PC-9 (cell line): ENCODE results near the gene CARNS1. TPM values are rescaled to one million over a fixed set of nuclear protein-coding genes. Genes with fewer than 3 reads are reported as not detected.

Source experiments
- BruUV-seq: library from RNA; stranded (reverse); fragments of 400-500 nt; replicated peaks from 2 replicates; lab custom pipeline; 2021; lab: Mats Ljungman, UMichigan
- CTCF ChIA-PET: fragments of 300-600 bp; sonication (Branson Sonifier 250); formaldehyde crosslinking; loops from one replicate; lab custom pipeline; 2022; ENCODE audit warnings: antibody characterized with exemption; lab: Charles Lee
- POLR2A ChIA-PET: fragments of 300-600 bp; sonication (Branson Sonifier 250); formaldehyde crosslinking; loops from one replicate; lab custom pipeline; 2022; ENCODE audit warnings: antibody characterized with exemption; ENCODE audit not compliant: unreplicated experiment; lab: Charles Lee
- DNase-seq, 2 experiments: peaks; one replicate each; pipeline versions ENCODE4 v3.0.0 to v3.0.0-alpha.2; 2015 to 2022; ENCODE audit warnings: mixed read lengths in 1 of 2
- H2AFZ ChIP-seq: fragments of 200-600 bp; sonication (generic); 2 replicates; pipeline ENCODE4 v1.8.1; 2017; ENCODE audit warnings: antibody characterized with exemption
- H3F3A ChIP-seq: fragments of 200-600 bp; sonication (generic); 2 replicates; pipeline ENCODE4 v1.8.1; 2017; ENCODE audit warnings: antibody characterized with exemption, mild to moderate bottlenecking, low read depth; ENCODE audit not compliant: insufficient read depth
- H3K27ac ChIP-seq: fragments of 200-600 bp; sonication (generic); 2 replicates; pipeline ENCODE4 v1.6.1; 2016; ENCODE audit warnings: mixed run types
- H3K27me3 ChIP-seq: fragments of 200-600 bp; sonication (generic); 2 replicates; pipeline ENCODE4 v1.6.1; 2016; ENCODE audit warnings: low read depth, mixed run types; ENCODE audit not compliant: insufficient read depth
- H3K36me3 ChIP-seq: fragments of 200-600 bp; sonication (generic); 2 replicates; pipeline ENCODE4 v1.6.1; 2016; ENCODE audit warnings: low read depth, mixed run types
- H3K4me1 ChIP-seq: fragments of 200-600 bp; sonication (generic); replicated peaks from 2 replicates; pipeline ENCODE4 v1.6.1; 2016; ENCODE audit warnings: mixed run types; ENCODE audit not compliant: insufficient read depth
- H3K4me2 ChIP-seq: fragments of 200-600 bp; sonication (generic); 2 replicates; pipeline ENCODE4 v1.6.1; 2017; ENCODE audit warnings: mixed run types
- H3K4me3 ChIP-seq: fragments of 200-600 bp; sonication (generic); 2 replicates; pipeline ENCODE4 v1.6.1; 2016; ENCODE audit warnings: mixed run types
- H3K79me2 ChIP-seq: fragments of 200-600 bp; sonication (generic); 2 replicates; pipeline ENCODE4 v1.6.1; 2017; ENCODE audit warnings: low read depth, mixed run types
- H3K9me2 ChIP-seq: fragments of 200-600 bp; sonication (generic); 2 replicates; pipeline ENCODE4 v1.8.1; 2017; ENCODE audit warnings: mild to moderate bottlenecking; ENCODE audit not compliant: insufficient read depth
- H3K9me3 ChIP-seq: fragments of 200-600 bp; sonication (generic); 2 replicates; pipeline ENCODE4 v1.8.1; 2016; ENCODE audit warnings: low read depth; ENCODE audit not compliant: insufficient read depth
- H4K20me1 ChIP-seq: fragments of 200-600 bp; sonication (generic); 2 replicates; pipeline ENCODE4 v1.8.1; 2017; ENCODE audit not compliant: insufficient read depth
- EZH2 ChIP-seq: fragments of 200-600 bp; sonication (generic); IDR thresholded peaks from 2 replicates; pipeline ENCODE4 v1.8.0; 2017; ENCODE audit warnings: antibody characterized with exemption, low read depth
- intact Hi-C: fragments of 100-400 bp; cut with micrococcal nuclease; formaldehyde crosslinking; loops from one replicate; pipeline ENCODE4 v1.10.0; 2022; ENCODE audit not compliant: unreplicated experiment
- total RNA-seq: library from RNA; stranded (reverse); gene quantifications from 2 replicates; pipeline ENCODE4 v1.2.3, GENCODE V29; 2021
- TF ChIP-seq, protein P1 (sequence below): fragments of 200-600 bp; sonication (generic); conservative IDR thresholded peaks from 2 replicates; pipeline ENCODE4 v1.6.1; 2017; ENCODE audit warnings: mixed run types, antibody characterized with exemption, mild to moderate bottlenecking, moderate library complexity

CARNS1 gene
- total RNA-seq, 1 experiment from 2014 or later = 0.15 TPM

DNA sequence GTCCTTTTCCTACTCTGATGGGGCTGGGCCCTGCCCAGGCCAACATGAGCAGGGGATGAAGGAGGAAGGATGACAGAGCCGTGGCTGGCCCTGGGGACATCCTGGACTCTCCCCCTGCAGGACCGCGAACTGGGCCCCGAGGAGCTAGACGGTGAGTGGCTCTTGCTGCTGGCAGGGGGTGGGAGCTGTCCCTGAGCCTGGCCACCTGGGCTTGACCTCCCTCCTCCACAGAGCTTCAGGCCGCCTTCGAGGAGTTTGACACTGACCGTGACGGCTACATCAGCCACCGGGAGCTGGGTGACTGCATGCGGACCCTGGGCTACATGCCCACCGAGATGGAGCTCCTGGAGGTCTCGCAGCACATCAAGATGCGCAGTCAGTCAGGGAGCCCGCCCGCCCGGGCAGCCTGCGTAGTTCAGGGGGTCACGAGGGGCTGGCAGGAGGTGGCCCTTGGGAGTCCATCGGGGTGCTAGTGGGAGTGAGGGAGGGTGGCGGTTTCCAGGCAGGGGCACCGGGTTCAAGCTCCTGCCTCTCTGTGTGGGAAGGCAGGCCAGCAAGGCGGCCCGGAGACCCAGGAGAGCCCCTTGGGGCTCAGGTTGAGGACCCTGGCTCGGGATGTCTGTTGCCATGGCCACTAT lies 40.7 kb downstream of the CARNS1 start:
- Histone ChIP-seq H3K4me1 (no peaks in the 10 kb centered on the region), H3K79me2 (no peaks in the 10 kb centered on the region), H2AFZ (no peak overlapping the region), H3K27ac (no peak overlapping the region), H4K20me1 (no peaks in the 10 kb centered on the region), H3K4me2 (no peak overlapping the region), H3K9me2 (no peaks in the 10 kb centered on the region), H3K27me3 (no peaks in the 10 kb centered on the region), H3K9me3 (no peaks in the 10 kb centered on the region), H3F3A (peaks cover 17% of the 10 kb centered on the region), H3K4me3 (no peak overlapping the region), H3K36me3 (no peaks in the 10 kb centered on the region)
- no peak for DNase-seq
- BruUV-seq = no TSS peak
- no peak for TF ChIP-seq EZH2
- TF ChIP-seq, protein P1, sequence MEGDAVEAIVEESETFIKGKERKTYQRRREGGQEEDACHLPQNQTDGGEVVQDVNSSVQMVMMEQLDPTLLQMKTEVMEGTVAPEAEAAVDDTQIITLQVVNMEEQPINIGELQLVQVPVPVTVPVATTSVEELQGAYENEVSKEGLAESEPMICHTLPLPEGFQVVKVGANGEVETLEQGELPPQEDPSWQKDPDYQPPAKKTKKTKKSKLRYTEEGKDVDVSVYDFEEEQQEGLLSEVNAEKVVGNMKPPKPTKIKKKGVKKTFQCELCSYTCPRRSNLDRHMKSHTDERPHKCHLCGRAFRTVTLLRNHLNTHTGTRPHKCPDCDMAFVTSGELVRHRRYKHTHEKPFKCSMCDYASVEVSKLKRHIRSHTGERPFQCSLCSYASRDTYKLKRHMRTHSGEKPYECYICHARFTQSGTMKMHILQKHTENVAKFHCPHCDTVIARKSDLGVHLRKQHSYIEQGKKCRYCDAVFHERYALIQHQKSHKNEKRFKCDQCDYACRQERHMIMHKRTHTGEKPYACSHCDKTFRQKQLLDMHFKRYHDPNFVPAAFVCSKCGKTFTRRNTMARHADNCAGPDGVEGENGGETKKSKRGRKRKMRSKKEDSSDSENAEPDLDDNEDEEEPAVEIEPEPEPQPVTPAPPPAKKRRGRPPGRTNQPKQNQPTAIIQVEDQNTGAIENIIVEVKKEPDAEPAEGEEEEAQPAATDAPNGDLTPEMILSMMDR = no peak
- intact Hi-C loops = no loop called here
- POLR2A ChIA-PET = interaction anchor here (0.6 kb wide), 2 partner anchors 84 to 1173 kb away, joined by 3 read pairs; no protein-coding TSS in a partner anchor
- CTCF ChIA-PET = interaction anchor here (0.6 kb wide), 1 partner anchor 35 kb away, joined by 3 read pairs; no protein-coding TSS in a partner anchor

DNA sequence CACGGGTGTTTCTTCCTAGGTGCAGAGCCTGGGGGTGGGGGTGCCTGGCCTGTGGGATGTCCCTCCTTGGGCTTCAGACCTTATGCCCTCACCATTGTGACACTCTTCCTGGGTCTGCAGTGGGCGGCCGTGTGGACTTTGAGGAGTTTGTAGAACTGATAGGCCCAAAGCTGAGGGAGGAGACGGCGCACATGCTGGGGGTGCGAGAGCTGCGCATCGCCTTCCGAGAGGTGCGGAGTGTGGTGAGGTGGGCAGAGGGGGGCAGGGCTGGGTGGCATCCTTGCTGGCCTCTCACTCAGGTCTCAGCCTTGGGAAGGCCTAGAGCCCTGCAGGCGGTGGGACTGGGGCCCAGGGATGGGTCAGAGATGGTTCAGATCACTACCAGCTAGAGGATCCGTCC lies 42.0 kb downstream of the CARNS1 start:
- Histone ChIP-seq H3K79me2 (no peaks in the 10 kb centered on the region), H3K4me2 (no peak overlapping the region), H3K27me3 (no peaks in the 10 kb centered on the region), H3K4me1 (no peaks in the 10 kb centered on the region), H3K9me3 (no peaks in the 10 kb centered on the region), H4K20me1 (no peaks in the 10 kb centered on the region), H3K9me2 (no peaks in the 10 kb centered on the region), H3K36me3 (no peaks in the 10 kb centered on the region), H3K4me3 (no peak overlapping the region), H2AFZ (no peak overlapping the region), H3F3A (peaks cover 17% of the 10 kb centered on the region), H3K27ac (no peak overlapping the region)
- CTCF ChIA-PET = no interaction called here
- intact Hi-C loops = no loop called here
- DNase-seq = no peak
- POLR2A ChIA-PET = no interaction called here
- no peak for TF ChIP-seq EZH2
- TF ChIP-seq, protein P1 = no peak
- no TSS peak for BruUV-seq

DNA sequence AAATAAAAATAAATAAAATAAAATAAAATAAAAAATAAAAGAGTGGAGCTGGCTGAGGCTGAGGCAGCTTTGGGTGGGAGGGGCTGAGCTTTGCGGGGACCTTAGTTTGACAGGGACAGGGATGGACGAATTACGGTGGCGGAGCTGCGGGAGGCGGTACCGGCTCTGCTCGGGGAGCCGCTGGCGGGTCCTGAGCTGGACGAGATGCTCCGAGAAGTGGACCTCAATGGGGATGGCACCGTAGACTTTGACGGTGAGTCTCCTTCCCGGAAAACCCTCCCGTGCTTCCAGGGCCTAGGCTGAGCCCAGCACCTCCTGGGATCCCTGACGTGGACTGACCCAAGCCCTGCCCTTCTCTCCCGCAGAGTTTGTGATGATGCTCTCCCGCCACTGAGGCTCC lies 42.8 kb downstream of the CARNS1 start:
- H4K20me1 ChIP-seq = no peaks in the 10 kb centered on the region
- DNase-seq = no peak
- H3K27me3 ChIP-seq = no peaks in the 10 kb centered on the region
- H3K27ac ChIP-seq = no peak overlapping the region
- no peak overlapping the region for H2AFZ ChIP-seq
- CTCF ChIA-PET = no interaction called here
- POLR2A ChIA-PET = no interaction called here
- no peak overlapping the region for H3K4me2 ChIP-seq
- no peaks in the 10 kb centered on the region for H3K36me3 ChIP-seq
- H3K9me3 ChIP-seq = no peaks in the 10 kb centered on the region
- no peaks in the 10 kb centered on the region for H3K9me2 ChIP-seq
- TF ChIP-seq, protein P1 = no peak
- no peak for TF ChIP-seq EZH2
- BruUV-seq = no TSS peak
- peaks cover 5% of the 10 kb centered on the region for H3K4me1 ChIP-seq
- H3K4me3 ChIP-seq = no peak overlapping the region
- no peaks in the 10 kb centered on the region for H3K79me2 ChIP-seq
- H3F3A ChIP-seq = peaks cover 16% of the 10 kb centered on the region
- intact Hi-C loops = no loop called here
